Measurements from ENCODE around the gene SSTR3.

GRCh38 chr22:37232140-37232998 lies 20.1 kb upstream of the SSTR3 start:
- TF ChIP-seq USF2 (CRISPR knock-in tag; IDR thresholded peaks at IDR 0.05) (no peak), POLR2A (conservative IDR thresholded peaks at IDR 0.05) (no peak), ILK (tag; IDR thresholded peaks at IDR 0.05; ENCODE audit: borderline replicate concordance, low read depth) (no peak)

Measured in K562 (cell line).